Activated CD8-positive, alpha-beta T cell treated with anti-CD3 and anti-CD28 coated beads for 36 hours (primary cell): ENCODE data around the gene GALNT17. TPM values are rescaled to one million over a fixed set of nuclear protein-coding genes. Genes with fewer than 3 reads are reported as not detected.

ENCODE experiments used
- ATAC-seq: fragments of 200-7000 bp; cut with Tn5 transposase; one replicate; pipeline ENCODE4 v1.10.0; 2021; ENCODE audit warnings: mild to moderate bottlenecking, moderate library complexity
- CTCF ChIA-PET: fragments of 350-600 bp; sonication (Branson Sonifier 250); formaldehyde crosslinking; loops from one replicate; lab custom pipeline; 2021; ENCODE audit warnings: antibody characterized with exemption; lab: Charles Lee
- POLR2A ChIA-PET: fragments of 350-600 bp; sonication (Branson Sonifier 250); formaldehyde crosslinking; loops from one replicate; lab custom pipeline; 2021; ENCODE audit warnings: antibody characterized with exemption; lab: Charles Lee
- DNase-seq: peaks from one replicate; pipeline ENCODE4 v3.0.0-alpha.2; 2020
- H3K27ac Mint-ChIP-seq: one replicate; pipeline ENCODE4 v1.8.0; 2021; ENCODE audit warnings: mild to moderate bottlenecking, mixed read lengths
- H3K27me3 Mint-ChIP-seq: one replicate; pipeline ENCODE4 v1.8.0; 2021; ENCODE audit warnings: mixed read lengths
- H3K36me3 Mint-ChIP-seq: one replicate; pipeline ENCODE4 v1.8.0; 2021; ENCODE audit warnings: low read depth, mixed read lengths
- H3K4me1 Mint-ChIP-seq: one replicate; pipeline ENCODE4 v1.8.0; 2021; ENCODE audit warnings: low read depth, mixed read lengths
- H3K4me3 Mint-ChIP-seq: one replicate; pipeline ENCODE4 v1.8.0; 2021; ENCODE audit warnings: mild to moderate bottlenecking, moderate library complexity, mixed read lengths
- H3K9me3 Mint-ChIP-seq: one replicate; pipeline ENCODE4 v1.8.0; 2021; ENCODE audit warnings: mixed read lengths
- intact Hi-C: fragments of 100-400 bp; cut with micrococcal nuclease; formaldehyde crosslinking; loops from one replicate; pipeline ENCODE4 v1.10.0; 2022
- total RNA-seq, 2 experiments: library from RNA; stranded (reverse); gene quantifications; one replicate each; pipeline ENCODE4 v1.2.3, GENCODE V29; 2021
- TF ChIP-seq, protein P1 (sequence below): fragments of 200-600 bp; IDR thresholded peaks from one replicate; pipeline ENCODE4 v1.8.0; 2022; ENCODE audit warnings: antibody characterized with exemption, mild to moderate bottlenecking

The GALNT17 gene
- total RNA-seq, 2 experiments from 2014 or later = not detected

DNA sequence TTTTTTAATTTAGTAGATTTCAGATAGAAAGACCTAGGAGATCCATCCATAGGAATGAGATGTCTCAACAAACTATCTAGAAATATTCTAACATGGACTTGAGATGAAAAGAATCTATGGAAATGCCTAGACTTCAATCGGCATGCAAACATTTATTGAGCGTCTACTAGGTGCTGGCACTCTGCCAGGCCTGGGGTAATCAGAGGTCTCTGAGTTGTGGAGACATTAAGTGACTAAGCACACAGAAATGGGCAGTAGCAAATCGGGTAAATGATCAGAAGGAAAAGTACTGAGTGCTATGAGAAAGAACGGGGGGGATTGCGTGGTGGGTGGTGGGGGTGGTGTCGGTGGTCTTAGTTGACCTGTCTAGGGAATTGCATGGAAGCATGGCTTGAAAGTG is 466.6 kb downstream of the GALNT17 start:
- H3K4me3 Mint-ChIP-seq = no peak overlapping the region
- no peak overlapping the region for H3K27ac Mint-ChIP-seq
- DNase-seq = no peak
- H3K9me3 Mint-ChIP-seq = peaks cover 8% of the 10 kb centered on the region
- intact Hi-C loops = no loop called here
- TF ChIP-seq, protein P1, sequence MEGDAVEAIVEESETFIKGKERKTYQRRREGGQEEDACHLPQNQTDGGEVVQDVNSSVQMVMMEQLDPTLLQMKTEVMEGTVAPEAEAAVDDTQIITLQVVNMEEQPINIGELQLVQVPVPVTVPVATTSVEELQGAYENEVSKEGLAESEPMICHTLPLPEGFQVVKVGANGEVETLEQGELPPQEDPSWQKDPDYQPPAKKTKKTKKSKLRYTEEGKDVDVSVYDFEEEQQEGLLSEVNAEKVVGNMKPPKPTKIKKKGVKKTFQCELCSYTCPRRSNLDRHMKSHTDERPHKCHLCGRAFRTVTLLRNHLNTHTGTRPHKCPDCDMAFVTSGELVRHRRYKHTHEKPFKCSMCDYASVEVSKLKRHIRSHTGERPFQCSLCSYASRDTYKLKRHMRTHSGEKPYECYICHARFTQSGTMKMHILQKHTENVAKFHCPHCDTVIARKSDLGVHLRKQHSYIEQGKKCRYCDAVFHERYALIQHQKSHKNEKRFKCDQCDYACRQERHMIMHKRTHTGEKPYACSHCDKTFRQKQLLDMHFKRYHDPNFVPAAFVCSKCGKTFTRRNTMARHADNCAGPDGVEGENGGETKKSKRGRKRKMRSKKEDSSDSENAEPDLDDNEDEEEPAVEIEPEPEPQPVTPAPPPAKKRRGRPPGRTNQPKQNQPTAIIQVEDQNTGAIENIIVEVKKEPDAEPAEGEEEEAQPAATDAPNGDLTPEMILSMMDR = no peak
- no peaks in the 10 kb centered on the region for H3K27me3 Mint-ChIP-seq
- ChIA-PET POLR2A (no interaction called here), CTCF (no interaction called here)
- H3K36me3 Mint-ChIP-seq = no peaks in the 10 kb centered on the region
- no peaks in the 10 kb centered on the region for H3K4me1 Mint-ChIP-seq
- ATAC-seq = no peak

DNA sequence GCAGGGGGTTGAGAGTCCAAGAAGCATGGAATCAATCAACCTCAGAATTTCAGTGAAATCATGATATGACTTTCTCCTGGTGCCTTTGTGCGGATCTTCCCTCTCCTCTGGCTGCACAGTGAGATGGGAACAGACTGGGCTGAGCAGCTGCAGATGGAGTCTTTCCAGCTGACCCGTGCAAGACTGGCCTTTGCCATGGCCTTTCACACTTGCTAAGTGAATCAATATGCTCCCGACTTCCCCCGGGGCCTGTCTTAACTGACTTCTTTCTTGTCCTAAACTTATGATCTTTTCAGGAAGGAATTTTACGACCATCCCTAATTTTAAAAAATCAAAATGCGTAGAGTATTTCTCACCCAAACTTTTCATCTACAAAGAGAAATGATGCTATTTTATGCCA is 469.9 kb downstream of the GALNT17 start:
- DNase-seq (no peak), ATAC-seq (no peak)
- intact Hi-C loops = no loop called here
- CTCF ChIA-PET = no interaction called here
- Mint-ChIP-seq H3K4me3 (no peak overlapping the region), H3K27ac (no peak overlapping the region), H3K27me3 (no peaks in the 10 kb centered on the region), H3K9me3 (peaks cover 4% of the 10 kb centered on the region), H3K4me1 (no peaks in the 10 kb centered on the region), H3K36me3 (no peaks in the 10 kb centered on the region)
- POLR2A ChIA-PET = no interaction called here
- TF ChIP-seq, protein P1 = no peak

DNA sequence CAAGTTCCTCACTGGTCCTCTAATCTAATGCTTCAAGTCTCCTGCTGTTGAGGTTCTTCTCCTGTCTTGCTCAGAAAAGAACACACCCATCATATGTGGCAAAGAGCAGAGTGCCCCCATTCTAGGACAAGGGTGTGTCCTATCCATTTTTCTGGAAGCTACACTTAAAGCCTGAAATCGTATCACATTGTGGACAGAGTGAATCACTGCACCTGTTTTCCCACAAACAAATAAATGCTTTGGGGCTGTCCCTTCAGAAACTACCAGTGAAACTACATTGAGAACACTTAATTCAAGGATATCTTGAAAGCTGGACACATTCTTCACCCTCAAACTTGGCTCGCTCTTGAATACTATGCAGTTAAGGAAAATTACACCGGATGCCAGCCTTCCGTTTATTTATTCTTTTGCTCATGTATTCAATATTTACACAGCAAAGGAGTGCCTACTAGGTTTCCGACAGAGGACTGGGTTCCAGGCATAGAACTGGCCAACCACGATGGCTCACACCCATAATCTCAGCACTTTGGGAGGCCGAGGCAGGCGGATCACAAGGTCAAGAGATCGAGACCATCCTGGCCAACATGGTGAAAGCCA is 473.0 kb downstream of the GALNT17 start:
- ChIA-PET CTCF (no interaction called here), POLR2A (no interaction called here)
- TF ChIP-seq, protein P1 = no peak
- Mint-ChIP-seq H3K27me3 (no peaks in the 10 kb centered on the region), H3K4me1 (no peaks in the 10 kb centered on the region), H3K36me3 (no peaks in the 10 kb centered on the region), H3K4me3 (no peak overlapping the region), H3K27ac (no peak overlapping the region), H3K9me3 (peaks cover 10% of the 10 kb centered on the region)
- no peak for ATAC-seq
- no peak for DNase-seq
- intact Hi-C loops = no loop called here

DNA sequence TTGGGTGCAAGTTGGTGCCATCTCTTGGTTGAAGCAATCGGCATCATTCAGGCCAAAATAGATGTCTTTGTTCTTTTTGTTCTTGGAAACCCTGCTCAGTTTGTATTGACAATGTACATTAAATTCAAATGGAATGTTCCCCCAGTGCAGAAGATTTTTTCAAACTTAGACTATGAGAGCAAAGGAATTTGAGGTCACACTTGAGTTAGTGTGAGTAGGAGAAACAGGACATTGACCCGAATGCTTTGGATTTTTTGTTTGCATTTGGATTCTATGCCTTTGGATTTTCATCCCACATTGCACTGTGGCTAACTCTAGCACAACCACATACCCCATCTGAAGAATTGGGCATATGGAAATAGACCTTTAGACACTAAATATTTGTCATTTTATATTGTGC is 480.0 kb downstream of the GALNT17 start:
- H3K36me3 Mint-ChIP-seq = no peaks in the 10 kb centered on the region
- no peaks in the 10 kb centered on the region for H3K4me1 Mint-ChIP-seq
- POLR2A ChIA-PET = no interaction called here
- CTCF ChIA-PET = no interaction called here
- ATAC-seq (no peak), DNase-seq (no peak)
- TF ChIP-seq, protein P1 = no peak
- no peak overlapping the region for H3K27ac Mint-ChIP-seq
- peaks cover 6% of the 10 kb centered on the region for H3K9me3 Mint-ChIP-seq
- no peaks in the 10 kb centered on the region for H3K27me3 Mint-ChIP-seq
- H3K4me3 Mint-ChIP-seq = no peak overlapping the region
- intact Hi-C loops = no loop called here

DNA sequence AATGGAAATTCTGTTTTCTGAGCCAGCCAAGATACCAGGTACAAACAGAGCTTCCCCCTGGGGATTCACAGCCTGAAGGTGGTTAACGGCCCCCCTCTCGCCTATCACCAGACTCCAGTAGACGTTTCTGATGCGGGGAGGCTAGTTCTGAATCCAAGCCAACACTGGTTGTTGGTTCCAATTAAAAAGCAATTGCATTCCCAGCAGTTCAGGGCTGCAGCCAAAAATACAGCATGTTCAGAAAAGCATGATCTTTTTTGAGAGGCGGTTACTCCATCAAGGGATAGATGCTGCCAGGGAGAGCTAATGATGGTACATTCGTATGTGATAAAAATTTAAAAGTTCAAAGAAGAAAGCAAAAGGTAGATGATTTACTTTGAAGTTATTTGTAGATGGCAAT is 481.0 kb downstream of the GALNT17 start:
- no peaks in the 10 kb centered on the region for H3K36me3 Mint-ChIP-seq
- TF ChIP-seq, protein P1 = no peak
- ChIA-PET POLR2A (no interaction called here), CTCF (no interaction called here)
- no peak overlapping the region for H3K4me3 Mint-ChIP-seq
- intact Hi-C loops = no loop called here
- ATAC-seq (no peak), DNase-seq (no peak)
- no peak overlapping the region for H3K27ac Mint-ChIP-seq
- H3K9me3 Mint-ChIP-seq = peaks cover 3% of the 10 kb centered on the region
- H3K4me1 Mint-ChIP-seq = no peaks in the 10 kb centered on the region
- H3K27me3 Mint-ChIP-seq = no peaks in the 10 kb centered on the region
